SK-N-MC (cell line): Measurements from ENCODE around the gene PCGF1.

Experiments used
- EZH2 ChIP-seq: fragments of 200-600 bp; sonication (generic); IDR thresholded peaks from one replicate; pipeline ENCODE4 v1.6.1; 2017; ENCODE audit warnings: antibody characterized with exemption
- POLR2AphosphoS5 ChIP-seq: IDR thresholded peaks from 2 replicates; pipeline ENCODE4 v1.6.1; 2012; ENCODE audit warnings: mild to moderate bottlenecking, low read depth, low read length, borderline replicate concordance

- TF ChIP-seq EZH2: no peak
- no peak for TF ChIP-seq POLR2AphosphoS5
Observed at GRCh38 chr2:74534411-74534810, 26.9 kb upstream of the PCGF1 start.
